ENCODE results near the gene PRICKLE4.

PRICKLE4 gene

GRCh38 chr6:41771058-41771983 lies 9.3 kb upstream of the PRICKLE4 start:
- no peak for DNase-seq (ENCODE audit: low read depth, low spot score)

- no peak for DNase-seq (ENCODE audit: low read depth, low spot score)
These were observed 5.7 kb upstream of the PRICKLE4 start for GRCh38 chr6:41774841-41775240.

GRCh38 chr6:41775293-41775882 lies 5.2 kb upstream of the PRICKLE4 start:
- DNase-seq (ENCODE audit: low read depth, low spot score), result no peak

- no peak for DNase-seq (ENCODE audit: low read depth, low spot score)
These were observed 2.9 kb upstream of the PRICKLE4 start for GRCh38 chr6:41777551-41778285.

- DNase-seq (ENCODE audit: low read depth, low spot score), result no peak
These were observed 1.7 kb upstream of the PRICKLE4 start for GRCh38 chr6:41778895-41779294.

GRCh38 chr6:41779336-41779735 lies 1.2 kb upstream of the PRICKLE4 start:
- DNase-seq (ENCODE audit: low read depth, low spot score), result no peak

GRCh38 chr6:41779788-41780550 lies 613 bp upstream of the PRICKLE4 start, which contains the start of gene FRS3:
Gene FRS3 (minus strand): TSS chr6:41779900. CDS start chr6:41776987, 2,913 bp downstream.
- DNase-seq (ENCODE audit: low read depth, low spot score), result peak; percentile 87

GRCh38 chr6:41781366-41781730 lies 766 bp downstream of the PRICKLE4 start:
- no peak for DNase-seq (ENCODE audit: low read depth, low spot score)

- DNase-seq (ENCODE audit: low read depth, low spot score), result no peak
These were observed 2.7 kb downstream of the PRICKLE4 start for GRCh38 chr6:41783106-41783780.

- DNase-seq (ENCODE audit: low read depth, low spot score), result no peak
These were observed 4.1 kb downstream of the PRICKLE4 start for GRCh38 chr6:41784581-41785171.

GRCh38 chr6:41785254-41785653 lies 4.7 kb downstream of the PRICKLE4 start:
- no peak for DNase-seq (ENCODE audit: low read depth, low spot score)

GRCh38 chr6:41785689-41786450 lies 5.3 kb downstream of the PRICKLE4 start:
- DNase-seq (ENCODE audit: low read depth, low spot score), result no peak

GRCh38 chr6:41786451-41787218 lies 6.1 kb downstream of the PRICKLE4 start:
- peak; percentile 39 for DNase-seq (ENCODE audit: low read depth, low spot score)

- peak; percentile 90 for DNase-seq (ENCODE audit: low read depth, low spot score)
These were observed 6.8 kb downstream of the PRICKLE4 start, which contains the start of gene TOMM6 for GRCh38 chr6:41787219-41787917. Gene TOMM6 (plus strand): TSS chr6:41787694. CDS start chr6:41787698, 4 bp downstream.

GRCh38 chr6:41789390-41789724 lies 8.8 kb downstream of the PRICKLE4 start:
- DNase-seq (ENCODE audit: low read depth, low spot score), result no peak

- DNase-seq (ENCODE audit: low read depth, low spot score), result no peak
These were observed 9.5 kb downstream of the PRICKLE4 start for GRCh38 chr6:41790045-41790444.

- no peak for DNase-seq (ENCODE audit: low read depth, low spot score)
These were observed 10.7 kb downstream of the PRICKLE4 start for GRCh38 chr6:41791305-41791704.

- DNase-seq (ENCODE audit: low read depth, low spot score), result no peak
These were observed 11.4 kb downstream of the PRICKLE4 start for GRCh38 chr6:41791984-41792383.

Measured in smooth muscle cell of the brain vasculature (primary cell).